Measurements from ENCODE around the gene IFI27L1.

Gene IFI27L1

GRCh38 chr14:94037954-94038353 lies 43.2 kb upstream of the IFI27L1 start:
- no peaks in the 10 kb centered on the region for H3K36me3 ChIP-seq (replicated peaks; ENCODE audit: low read depth, low read length)
- no peaks in the 10 kb centered on the region for H3K27me3 ChIP-seq (ENCODE audit: low read depth, low read length)
- no peaks in the 10 kb centered on the region for H3K79me2 ChIP-seq (ENCODE audit: low read length)
- H3K9me3 ChIP-seq (ENCODE audit: insufficient read depth, low read length): no peaks in the 10 kb centered on the region
- TF ChIP-seq CTCF (IDR thresholded peaks at IDR 0.05; ENCODE audit: low read depth, low read length) (no peak), EZH2phosphoT487 (IDR thresholded peaks at IDR 0.05; ENCODE audit: low read depth) (no peak)
- no peaks in the 10 kb centered on the region for H4K20me1 ChIP-seq (ENCODE audit: insufficient read depth, low read length)
- no peak overlapping the region for H3K4me2 ChIP-seq (ENCODE audit: low read length)
- no peak overlapping the region for H2AFZ ChIP-seq (ENCODE audit: low read depth, low read length)
- no peaks in the 10 kb centered on the region for H3K4me1 ChIP-seq (ENCODE audit: low read length)
- no peak overlapping the region for H3K27ac ChIP-seq (ENCODE audit: low read length)
- H3K9ac ChIP-seq (ENCODE audit: low read length): no peak overlapping the region
- no peak overlapping the region for H3K4me3 ChIP-seq (ENCODE audit: low read length)

GRCh38 chr14:94038510-94038909 lies 42.6 kb upstream of the IFI27L1 start:
- H3K79me2 ChIP-seq (ENCODE audit: low read length): no peaks in the 10 kb centered on the region
- no peaks in the 10 kb centered on the region for H3K36me3 ChIP-seq (replicated peaks; ENCODE audit: low read depth, low read length)
- no peak overlapping the region for H2AFZ ChIP-seq (ENCODE audit: low read depth, low read length)
- no peaks in the 10 kb centered on the region for H4K20me1 ChIP-seq (ENCODE audit: insufficient read depth, low read length)
- no peaks in the 10 kb centered on the region for H3K9me3 ChIP-seq (ENCODE audit: insufficient read depth, low read length)
- no peak overlapping the region for H3K4me2 ChIP-seq (ENCODE audit: low read length)
- H3K27me3 ChIP-seq (ENCODE audit: low read depth, low read length): no peaks in the 10 kb centered on the region
- H3K4me1 ChIP-seq (ENCODE audit: low read length): no peaks in the 10 kb centered on the region
- no peak overlapping the region for H3K9ac ChIP-seq (ENCODE audit: low read length)
- H3K27ac ChIP-seq (ENCODE audit: low read length): no peak overlapping the region
- H3K4me3 ChIP-seq (ENCODE audit: low read length): no peak overlapping the region
- TF ChIP-seq EZH2phosphoT487 (IDR thresholded peaks at IDR 0.05; ENCODE audit: low read depth) (no peak), CTCF (IDR thresholded peaks at IDR 0.05; ENCODE audit: low read depth, low read length) (no peak)

GRCh38 chr14:94038921-94039629 lies 42.0 kb upstream of the IFI27L1 start:
- no peak overlapping the region for H3K27ac ChIP-seq (ENCODE audit: low read length)
- H3K9me3 ChIP-seq (ENCODE audit: insufficient read depth, low read length): no peaks in the 10 kb centered on the region
- TF ChIP-seq EZH2phosphoT487 (IDR thresholded peaks at IDR 0.05; ENCODE audit: low read depth) (no peak), CTCF (IDR thresholded peaks at IDR 0.05; ENCODE audit: low read depth, low read length) (no peak)
- H3K4me1 ChIP-seq (ENCODE audit: low read length): no peaks in the 10 kb centered on the region
- H3K36me3 ChIP-seq (replicated peaks; ENCODE audit: low read depth, low read length): peaks cover 3% of the 10 kb centered on the region
- H3K4me3 ChIP-seq (ENCODE audit: low read length): no peak overlapping the region
- H3K4me2 ChIP-seq (ENCODE audit: low read length): no peak overlapping the region
- no peaks in the 10 kb centered on the region for H3K79me2 ChIP-seq (ENCODE audit: low read length)
- no peaks in the 10 kb centered on the region for H4K20me1 ChIP-seq (ENCODE audit: insufficient read depth, low read length)
- no peaks in the 10 kb centered on the region for H3K27me3 ChIP-seq (ENCODE audit: low read depth, low read length)
- no peak overlapping the region for H2AFZ ChIP-seq (ENCODE audit: low read depth, low read length)
- no peak overlapping the region for H3K9ac ChIP-seq (ENCODE audit: low read length)

GRCh38 chr14:94040247-94040646 lies 40.9 kb upstream of the IFI27L1 start:
- Histone ChIP-seq H4K20me1 (ENCODE audit: insufficient read depth, low read length) (no peaks in the 10 kb centered on the region), H3K4me1 (ENCODE audit: low read length) (no peaks in the 10 kb centered on the region), H3K79me2 (ENCODE audit: low read length) (no peaks in the 10 kb centered on the region), H3K4me3 (ENCODE audit: low read length) (no peak overlapping the region), H3K4me2 (ENCODE audit: low read length) (no peak overlapping the region), H3K36me3 (replicated peaks; ENCODE audit: low read depth, low read length) (peaks cover 9% of the 10 kb centered on the region), H3K9me3 (ENCODE audit: insufficient read depth, low read length) (no peaks in the 10 kb centered on the region), H3K27ac (ENCODE audit: low read length) (no peak overlapping the region), H3K9ac (ENCODE audit: low read length) (no peak overlapping the region), H2AFZ (ENCODE audit: low read depth, low read length) (no peak overlapping the region), H3K27me3 (ENCODE audit: low read depth, low read length) (no peaks in the 10 kb centered on the region)
- TF ChIP-seq CTCF (IDR thresholded peaks at IDR 0.05; ENCODE audit: low read depth, low read length) (no peak), EZH2phosphoT487 (IDR thresholded peaks at IDR 0.05; ENCODE audit: low read depth) (no peak)
